ENCODE results near the gene EEIG2.
A peak's percentile ranks its signal among the peaks of the same experiment; 100 is the strongest.

The EEIG2 gene

DNA sequence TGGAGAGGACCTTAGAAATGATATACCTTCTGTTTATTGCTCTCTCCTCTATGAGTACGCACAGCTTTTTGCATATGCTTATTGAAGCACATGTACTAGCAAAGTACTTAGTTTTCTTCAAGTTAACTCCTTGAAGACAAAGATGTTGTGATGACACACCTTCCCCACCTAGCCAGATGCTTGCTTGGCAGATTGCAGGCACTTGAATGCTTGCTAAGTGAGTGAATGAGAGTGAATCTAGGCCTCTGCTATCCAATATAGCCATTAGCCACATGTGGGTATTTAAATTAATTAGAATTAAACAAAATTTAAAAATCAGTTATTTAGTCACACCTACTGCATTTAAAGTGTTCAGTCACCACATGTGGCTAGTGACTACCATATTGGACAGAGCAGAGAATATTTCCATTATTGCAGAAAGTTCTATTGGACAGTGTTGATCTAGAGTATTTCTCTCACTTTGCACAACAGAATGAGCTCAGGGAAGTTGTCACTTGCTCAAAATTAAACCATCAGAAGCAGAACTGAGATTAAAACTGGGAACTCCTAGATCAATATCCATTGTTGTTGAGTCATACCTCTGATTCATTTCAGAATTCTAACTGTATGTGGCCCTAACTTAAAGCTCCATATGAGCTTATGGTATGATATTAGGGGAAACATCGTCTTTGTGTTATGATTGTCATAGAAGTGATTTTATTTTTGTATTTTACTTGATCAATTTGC lies 8.6 kb upstream of the EEIG2 start:
- no peak for DNase-seq

DNA sequence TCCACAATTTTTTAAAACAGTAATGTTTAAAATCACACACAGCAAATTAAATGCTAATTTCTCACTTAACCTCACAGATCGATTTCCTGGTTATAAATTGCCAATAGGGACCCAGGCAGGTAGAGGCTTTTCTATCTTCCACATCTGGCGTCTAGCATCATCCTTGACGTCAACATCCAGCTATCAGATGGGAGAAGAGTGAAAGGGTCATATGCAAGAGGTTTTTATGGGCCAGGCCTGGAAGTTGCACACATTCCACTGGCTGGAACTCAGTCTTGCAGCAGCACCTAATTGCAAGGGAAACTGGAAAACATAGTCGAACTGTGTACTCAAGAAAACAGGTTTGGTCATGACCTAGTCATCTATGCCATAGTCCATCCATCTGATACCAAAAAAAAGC lies 6.0 kb upstream of the EEIG2 start:
- DNase-seq: no peak

DNA sequence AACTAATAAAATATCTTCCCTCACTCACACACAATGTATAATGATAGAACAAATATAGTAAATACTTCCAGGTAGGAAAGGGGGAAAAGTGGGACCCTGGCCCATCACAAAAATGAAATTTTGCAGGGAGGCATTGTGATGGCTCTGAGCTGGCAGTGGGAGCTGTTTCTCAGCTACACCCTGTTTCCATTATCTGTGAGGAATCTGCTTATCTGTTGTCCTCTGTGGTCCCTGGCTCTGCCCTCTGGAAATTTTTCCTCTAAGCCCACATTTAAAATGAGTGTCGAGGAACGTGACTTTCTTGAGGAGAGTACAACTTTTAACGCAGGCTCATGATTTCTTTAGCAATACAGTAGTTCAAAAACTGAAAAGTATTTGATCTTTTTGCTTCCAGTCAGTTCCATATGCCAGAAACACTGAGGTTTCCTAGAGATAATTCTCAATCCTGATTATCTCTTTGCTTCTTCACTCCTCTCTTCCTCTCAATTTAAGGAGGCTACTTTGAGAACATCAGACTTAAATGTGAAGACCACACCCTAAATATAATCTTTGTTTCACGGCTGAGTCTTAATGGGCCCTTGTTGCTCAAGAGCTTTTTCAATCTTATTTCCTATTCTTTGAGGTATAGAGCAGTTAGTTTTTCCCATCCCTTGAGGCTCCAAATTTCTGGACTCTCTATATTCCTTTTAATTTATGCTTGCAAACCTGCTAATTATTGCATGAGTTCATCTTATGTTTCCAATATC lies 5.0 kb upstream of the EEIG2 start:
- DNase-seq: no peak

DNA sequence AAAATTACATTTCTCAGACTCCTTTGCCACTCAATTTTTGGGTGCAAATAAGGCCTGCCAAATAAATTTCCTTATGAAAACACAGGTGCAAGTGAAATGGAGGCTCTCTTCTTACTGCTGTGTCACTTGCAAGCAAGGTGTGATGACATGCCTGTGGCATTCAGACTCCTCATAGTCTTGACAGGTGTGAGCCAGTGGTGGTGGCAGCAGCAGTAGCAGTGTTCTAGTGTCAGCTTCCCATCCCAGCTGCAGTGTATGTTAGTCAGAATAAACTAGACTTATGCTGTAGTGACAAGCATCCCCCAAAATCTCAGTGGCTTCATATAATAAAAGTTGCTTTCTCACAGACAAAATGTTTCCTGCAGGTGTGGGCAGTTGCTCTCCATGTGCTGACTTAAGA lies 3.8 kb upstream of the EEIG2 start:
- no peak for DNase-seq

DNA sequence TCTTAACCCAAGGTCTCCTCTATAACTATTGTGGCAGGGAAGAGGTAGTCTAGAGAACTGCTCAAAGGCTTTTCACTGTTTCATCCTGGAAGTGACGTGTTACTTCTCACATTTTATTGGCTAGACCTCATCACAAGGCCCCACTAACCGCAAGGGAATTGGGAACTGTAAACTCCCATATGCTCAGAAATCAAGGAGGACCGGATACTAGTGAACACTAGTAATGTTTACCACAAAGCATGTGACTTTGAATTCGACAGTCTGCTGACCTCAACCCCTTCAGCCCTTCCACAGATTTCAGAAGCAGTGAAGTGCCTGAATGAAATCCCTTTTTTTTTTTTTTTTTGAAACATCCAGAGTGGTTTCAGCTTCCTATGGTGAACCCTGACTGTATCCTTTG lies 3.4 kb upstream of the EEIG2 start:
- peak in 1 of 14 donors; percentile 2 for DNase-seq

DNA sequence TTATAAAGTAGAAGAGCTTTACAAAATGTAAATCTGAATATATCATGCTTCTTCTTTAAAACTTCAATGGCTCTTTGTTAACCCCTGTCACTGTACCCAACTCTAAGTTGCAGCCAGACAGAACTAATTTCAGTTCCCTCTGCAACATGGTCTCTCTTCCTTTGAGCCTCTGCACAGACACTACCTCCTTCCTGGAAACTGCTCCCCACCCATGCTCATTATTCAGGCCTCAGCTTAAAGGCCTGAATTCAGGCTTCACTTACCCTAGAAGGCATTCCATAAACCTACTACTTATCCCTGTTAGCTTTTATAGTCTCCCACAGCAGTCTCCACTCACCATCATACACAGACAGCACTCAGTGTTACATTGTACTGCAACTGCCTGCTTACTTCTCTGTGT lies 2.6 kb upstream of the EEIG2 start:
- DNase-seq: no peak

DNA sequence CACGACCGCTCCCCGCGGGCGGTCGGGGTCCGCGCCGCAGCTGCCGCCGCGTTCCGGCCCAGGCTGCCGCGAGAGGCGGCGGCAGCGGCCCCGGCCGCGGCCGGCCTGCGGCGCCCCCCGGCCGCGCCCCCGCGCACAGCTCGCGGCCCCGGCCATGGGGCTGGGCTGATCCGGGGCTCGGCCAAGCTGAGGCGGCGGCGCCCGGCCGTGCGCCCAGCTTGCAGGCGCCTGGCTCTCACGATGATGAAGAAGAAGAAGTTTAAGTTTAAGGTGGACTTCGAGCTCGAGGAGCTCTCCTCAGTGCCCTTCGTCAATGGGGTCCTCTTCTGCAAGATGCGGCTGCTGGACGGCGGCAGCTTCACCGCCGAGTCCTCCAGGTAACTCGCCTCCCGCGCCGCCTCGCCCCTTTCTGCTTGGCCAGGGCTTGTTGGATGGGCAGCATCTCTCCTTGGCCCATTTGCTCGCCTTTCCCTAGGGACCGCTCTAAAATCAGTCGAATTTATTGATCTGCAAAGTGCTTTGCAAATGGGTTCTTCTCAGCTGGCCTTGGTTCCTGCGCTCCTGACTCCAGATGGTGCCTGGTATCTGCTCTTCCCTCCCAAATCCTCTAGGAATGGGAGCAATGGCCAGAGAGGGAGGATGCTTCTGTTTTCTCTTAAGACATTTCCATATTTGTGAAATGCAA lies 431 bp downstream of the EEIG2 start:
- DNase-seq: peak in 5 of 14 donors; percentile 9 to 73 (median 30)

DNA sequence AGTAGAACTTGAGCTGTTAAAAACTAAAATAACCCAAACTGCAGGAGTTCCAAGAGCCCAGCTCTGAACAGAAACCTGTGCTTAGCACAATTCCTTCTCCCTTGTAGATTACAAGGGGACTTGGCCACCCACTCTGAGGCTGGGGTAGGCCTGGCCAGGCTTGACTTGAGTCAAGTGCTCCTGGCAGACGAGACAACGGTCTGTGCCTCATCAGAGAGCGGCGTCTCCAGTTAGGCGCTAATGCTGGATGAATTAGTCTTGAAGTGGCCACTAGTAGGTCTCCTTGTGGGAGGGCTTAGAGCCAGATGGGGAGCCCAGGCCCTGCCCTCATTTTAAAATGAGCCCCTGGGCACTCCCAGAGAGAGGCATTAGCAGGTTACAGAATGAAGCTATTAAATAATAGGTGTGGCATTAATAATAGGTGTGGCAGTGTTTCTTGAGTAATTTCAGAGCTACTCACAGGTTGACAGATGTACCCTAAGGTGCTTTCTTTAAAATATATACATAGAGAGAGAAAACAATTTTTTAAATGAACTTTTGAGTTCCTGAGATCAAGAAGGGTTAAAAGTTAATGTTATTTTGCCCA lies 1.1 kb downstream of the EEIG2 start:
- DNase-seq: peak in 10 of 14 donors; percentile 3 to 73 (median 22)

DNA sequence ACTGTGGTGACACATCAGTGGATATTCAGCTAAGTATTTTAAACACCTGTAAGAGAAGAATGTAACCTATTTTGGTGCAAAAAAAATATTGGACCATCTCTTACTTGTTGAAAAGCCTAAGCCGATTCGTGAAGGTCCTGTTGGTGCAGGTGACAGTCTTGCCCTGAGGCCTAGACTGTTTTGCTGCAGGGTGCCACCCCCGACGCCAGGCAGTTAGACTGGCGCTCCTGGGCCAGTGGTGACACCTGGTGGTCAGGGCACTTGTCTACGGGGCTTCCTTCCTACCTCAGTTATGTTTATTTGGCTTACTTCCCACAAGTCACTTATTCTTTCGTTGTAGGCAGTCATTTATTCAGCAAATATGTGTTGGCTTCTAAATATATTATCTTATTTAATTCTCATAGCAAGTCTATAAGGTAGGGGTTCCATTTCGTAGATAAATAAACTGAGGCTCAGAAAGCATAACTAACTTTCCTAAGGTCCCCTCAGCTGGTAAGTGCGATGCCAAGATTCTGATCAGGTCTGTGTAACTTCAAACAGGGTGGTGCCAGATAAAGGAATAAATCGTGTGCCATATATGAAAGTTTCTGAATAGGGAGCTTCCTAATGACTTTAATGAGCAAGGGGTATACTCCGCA lies 1.9 kb downstream of the EEIG2 start:
- DNase-seq: peak in 1 of 14 donors; percentile 10

DNA sequence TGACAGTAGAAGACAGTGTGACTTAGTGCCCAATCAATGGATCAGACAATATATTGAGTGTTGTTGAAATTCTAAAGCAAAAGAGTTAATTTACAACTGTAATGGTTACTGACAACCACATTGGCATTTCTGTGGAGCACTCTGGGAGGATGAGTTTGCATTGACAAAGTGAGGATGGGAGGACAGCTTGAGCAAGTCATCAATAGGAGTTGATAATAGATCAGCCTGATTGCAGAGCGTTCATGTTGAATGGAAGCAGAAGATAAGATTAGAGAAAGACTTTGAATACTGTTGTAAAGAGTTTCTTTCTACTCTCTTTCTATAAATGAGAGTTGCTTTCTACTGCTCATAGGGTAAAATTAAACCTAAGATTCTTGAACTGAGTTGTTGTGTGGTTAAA lies 3.9 kb downstream of the EEIG2 start:
- DNase-seq: no peak

DNA sequence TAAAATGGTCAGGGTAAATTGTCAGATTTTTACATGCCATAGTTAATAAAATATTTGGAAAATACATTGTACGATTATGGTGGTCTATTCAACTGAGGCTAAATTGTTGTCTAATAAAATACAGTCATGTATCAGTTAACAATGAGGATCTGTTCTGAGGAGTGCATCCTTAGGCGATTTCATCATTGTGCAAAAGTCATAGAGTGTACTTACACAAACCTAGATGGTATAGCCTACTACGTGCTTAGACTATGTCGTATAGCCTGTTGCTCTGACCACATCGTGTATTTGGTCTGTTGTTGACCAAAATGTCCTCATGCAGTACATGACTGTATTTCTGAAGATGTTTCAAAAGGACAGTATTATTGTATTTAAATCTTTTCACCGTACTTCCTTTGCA lies 5.2 kb downstream of the EEIG2 start:
- DNase-seq: no peak

DNA sequence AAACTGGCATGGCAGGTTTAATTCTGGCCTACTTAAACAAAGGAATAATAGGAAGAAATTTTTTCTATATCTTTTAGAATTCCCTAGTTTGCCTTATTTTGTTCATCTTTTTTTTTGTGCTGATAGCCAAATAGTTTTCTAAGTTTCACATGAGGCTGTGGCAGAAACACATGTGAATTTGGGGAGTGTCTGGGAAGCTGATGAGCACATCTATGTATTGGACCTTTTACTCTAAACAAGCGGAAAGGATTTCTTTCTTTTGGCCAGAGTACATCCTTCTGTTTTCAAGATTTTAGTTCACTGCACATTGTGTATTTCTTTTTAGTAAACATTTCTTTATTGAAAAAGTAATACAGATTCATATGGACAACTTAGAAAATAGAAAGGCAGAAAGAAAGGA lies 5.6 kb downstream of the EEIG2 start:
- no peak for DNase-seq

DNA sequence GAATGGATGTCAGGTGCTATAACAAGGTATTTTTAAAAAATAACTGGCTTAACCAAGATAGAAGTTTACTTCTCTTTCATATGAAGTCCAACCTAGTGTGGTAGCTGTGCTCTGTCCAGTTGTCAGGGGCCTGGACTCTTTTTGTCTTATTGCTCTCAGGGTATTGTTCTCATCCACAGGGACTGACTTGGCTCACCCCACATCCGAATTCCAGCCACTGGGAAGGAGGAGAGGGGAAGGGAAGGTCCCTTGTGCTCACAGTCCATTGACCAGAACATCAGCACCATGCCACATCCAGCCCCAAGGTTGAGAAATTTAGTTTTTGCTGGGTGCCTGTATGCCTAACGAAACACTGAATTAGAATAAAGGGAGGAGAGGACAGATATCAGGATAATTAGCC lies 8.7 kb downstream of the EEIG2 start:
- DNase-seq: no peak

DNA sequence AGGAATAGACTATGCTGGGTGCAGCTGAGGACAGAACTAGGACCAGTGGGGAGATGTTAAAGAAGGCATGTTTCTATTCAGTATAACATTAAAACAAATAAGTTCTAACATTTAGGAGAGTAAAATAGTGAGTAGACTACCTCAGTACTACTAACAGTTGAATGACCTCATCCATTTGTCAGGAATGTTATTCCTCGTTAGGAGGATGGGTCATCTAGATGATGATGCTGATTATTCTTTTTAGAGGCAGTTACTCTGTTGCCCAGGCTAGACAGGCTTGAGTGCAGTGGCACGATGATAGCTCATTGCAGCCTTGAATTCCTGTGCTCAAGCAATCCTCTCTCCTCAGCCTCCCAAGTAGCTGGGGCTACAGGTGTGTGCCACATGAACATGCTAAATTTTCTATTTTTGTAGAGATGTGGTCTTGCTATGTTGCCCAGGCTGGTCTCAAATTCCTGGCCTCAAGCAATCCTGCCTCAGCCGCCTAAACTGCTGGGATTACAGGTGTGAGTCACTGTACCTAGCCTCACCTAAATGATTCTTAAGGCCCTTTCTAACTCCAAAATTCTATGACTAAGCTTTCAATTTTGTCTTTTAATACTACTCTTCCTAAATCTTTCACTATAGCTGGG lies 9.3 kb downstream of the EEIG2 start:
- DNase-seq: no peak

DNA sequence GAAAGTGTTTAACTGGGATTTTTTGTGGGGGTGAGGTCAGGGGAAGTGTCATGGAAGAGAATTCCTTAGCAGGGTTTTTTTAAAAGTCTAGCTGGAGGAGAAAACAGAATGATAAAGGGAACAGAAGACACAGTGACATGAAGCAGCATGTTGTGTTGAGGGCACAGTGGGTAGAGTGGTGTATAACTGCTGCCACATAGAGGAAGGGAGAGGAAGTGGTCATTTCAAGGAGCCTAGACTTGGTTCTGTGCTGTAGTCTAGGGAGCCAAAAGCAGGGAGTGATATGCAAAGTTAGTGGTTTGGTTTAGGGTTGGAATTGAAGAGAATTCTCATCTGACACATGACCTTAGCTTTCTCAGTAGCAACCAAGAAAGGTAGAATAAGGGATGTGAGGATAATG lies 10.2 kb downstream of the EEIG2 start:
- no peak for DNase-seq

DNA sequence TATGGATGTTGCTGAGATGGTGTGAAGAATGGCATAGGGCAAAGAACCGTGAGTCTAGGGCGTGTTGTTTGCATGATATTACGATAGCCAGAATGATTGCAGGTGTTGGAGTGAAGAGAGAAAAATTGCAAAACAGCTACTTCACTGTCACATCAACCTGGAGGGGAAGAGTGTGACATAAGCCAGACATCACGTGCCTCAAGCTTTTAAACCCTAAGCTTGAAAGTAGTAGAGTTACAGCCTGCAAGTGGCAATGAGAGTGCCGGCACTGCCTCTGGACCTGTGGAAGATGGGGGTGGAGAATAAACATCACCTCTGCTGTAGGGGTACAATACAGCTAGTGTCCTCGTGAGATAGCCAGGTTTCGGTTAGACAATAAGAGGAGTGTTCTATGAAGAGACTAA lies 11.1 kb downstream of the EEIG2 start:
- no peak for DNase-seq

DNA sequence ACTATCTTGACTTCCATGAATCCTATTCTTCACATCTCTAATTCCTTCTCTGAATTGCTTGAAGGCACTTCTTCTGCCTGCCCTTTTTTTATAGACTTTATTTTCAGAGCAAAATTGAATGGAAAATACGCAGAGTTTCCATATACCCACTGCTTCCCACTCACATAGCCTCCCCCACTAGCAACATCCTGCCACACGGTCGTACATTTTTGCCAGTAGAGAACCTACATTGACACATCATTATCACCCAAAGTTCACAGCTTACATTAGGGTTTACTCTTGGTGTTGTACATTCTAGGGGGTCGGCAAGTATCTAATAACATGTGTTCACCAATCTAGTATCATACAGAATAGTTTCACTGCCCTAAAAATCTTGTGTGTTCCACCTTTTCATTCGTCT lies 12.3 kb downstream of the EEIG2 start:
- DNase-seq: no peak

DNA sequence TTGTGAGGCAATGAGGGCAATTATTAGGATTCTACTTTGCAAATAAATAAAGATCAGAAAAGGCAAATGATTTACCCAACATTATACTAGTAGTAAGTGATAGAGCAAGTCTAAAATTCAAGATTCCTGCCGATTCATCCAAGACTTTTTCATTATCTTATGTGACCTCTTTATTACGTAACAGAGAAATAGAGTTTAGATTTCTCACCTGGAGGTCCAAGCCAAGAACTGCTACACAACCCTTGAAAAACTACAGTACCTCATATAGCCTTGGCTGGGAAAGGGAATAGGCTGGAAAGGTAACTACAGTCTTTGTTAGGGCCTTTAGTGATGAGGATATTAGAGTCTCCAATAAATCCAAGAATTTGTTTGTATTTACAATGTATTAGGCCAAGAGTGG lies 13.3 kb downstream of the EEIG2 start:
- no peak for DNase-seq

DNA sequence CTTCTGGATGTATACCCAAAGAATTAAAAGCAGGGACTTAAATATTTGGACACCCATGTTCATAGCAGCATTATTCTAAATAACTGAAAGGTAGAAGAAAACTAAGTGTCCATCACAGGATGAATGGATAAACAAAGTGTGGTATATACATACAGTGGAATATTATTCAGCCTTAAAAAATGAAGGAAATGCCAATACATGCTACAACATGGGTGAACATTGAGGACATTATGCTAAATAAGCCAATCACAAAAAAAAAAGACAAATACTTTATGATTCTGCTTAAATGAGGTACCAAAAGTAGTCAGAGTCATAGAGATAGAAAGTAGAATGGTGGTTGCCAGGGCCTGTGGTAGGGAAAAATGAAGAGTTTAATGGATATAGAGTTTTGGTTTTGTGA lies 14.1 kb downstream of the EEIG2 start:
- DNase-seq: no peak

DNA sequence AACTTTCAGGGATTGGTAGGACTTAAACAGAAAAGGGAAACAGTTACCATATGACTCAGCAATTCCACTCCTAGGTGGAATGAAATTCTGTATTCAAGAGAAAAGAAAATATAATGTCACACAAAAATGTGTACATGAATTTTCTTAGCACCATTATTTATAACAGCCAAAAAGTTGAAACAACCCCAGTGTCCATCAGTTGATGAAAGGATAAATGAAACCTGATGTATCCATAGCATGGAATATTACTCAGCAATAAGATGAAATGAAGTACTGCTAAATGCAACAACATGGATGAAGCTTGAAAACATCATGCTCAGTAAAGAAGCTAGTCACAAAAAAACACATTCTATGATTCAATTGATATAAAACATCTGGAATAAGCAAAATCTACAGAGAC lies 15.5 kb downstream of the EEIG2 start:
- DNase-seq: no peak

DNA sequence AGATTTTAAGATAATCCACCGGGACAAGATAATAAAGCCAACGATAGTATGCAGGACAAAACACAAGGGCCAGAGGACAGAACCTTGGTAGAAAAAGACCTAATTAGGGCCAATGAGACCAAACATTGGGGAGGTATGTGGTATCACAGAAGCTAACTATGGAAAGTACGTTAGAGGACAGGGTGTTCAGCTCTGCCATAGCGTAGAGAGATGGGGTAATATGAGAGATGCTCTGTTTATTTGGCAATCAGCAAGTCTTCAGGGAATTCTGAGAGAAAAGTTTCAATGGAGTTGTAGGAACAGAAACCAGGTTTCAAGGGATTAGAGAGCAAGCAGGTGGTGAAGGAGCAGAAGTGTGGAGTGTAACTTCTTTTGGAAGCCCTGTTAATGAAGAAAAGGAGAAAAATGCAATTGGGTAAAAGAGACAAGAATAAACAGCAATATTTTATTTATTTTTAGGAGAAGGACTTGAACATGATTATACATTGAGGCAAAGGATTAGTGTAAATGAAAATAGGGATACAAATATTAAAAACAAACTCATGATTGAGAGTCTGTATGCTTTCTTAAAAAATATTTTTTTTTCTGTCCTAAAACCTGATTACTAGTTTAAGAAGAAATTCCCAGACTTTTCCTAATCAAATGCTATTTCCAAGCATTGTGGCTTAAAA lies 24.0 kb downstream of the EEIG2 start:
- no peak for DNase-seq

DNA sequence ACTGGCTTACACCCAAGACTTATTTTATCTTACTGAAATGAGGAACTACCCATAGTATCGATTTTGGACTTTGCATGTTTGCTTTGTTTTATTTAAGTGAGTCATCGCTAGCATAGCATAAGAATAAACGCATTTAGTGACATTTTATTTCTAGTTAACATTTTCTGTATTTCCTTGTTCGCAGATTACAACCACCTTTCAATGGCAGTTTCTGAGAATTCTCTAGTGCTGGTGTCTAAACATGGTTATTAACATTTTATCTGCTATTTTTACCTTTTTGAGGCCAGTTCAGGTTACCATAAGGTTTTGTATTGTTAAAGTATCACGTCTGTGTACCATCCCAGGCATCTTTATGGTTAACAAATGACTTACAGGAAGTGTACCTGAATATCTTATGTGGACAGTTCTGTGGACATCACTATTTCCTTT lies 24.5 kb downstream of the EEIG2 start:
- no peak for DNase-seq
